Hematopoietic multipotent progenitor cell treated with erythropoietin and hydrocortisone succinate and interleukin-3 and kit ligand, for 4 days (in vitro differentiated cells): ENCODE measurements around the gene FBXO48.
"Not testable (repeated sequence)": the region's sequence is repeated elsewhere in the genome, so short reads cannot be mapped to it uniquely, and the experiment has no call there.

ENCODE experiments used
- DNase-seq: peaks from one replicate; pipeline ENCODE4 v3.0.0-alpha.2; 2015

FBXO48 gene, protein sequence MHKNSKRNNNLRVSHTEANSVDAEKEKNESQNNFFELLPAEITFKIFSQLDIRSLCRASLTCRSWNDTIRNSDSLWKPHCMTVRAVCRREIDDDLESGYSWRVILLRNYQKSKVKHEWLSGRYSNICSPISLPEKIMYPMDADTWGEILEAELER

DNA sequence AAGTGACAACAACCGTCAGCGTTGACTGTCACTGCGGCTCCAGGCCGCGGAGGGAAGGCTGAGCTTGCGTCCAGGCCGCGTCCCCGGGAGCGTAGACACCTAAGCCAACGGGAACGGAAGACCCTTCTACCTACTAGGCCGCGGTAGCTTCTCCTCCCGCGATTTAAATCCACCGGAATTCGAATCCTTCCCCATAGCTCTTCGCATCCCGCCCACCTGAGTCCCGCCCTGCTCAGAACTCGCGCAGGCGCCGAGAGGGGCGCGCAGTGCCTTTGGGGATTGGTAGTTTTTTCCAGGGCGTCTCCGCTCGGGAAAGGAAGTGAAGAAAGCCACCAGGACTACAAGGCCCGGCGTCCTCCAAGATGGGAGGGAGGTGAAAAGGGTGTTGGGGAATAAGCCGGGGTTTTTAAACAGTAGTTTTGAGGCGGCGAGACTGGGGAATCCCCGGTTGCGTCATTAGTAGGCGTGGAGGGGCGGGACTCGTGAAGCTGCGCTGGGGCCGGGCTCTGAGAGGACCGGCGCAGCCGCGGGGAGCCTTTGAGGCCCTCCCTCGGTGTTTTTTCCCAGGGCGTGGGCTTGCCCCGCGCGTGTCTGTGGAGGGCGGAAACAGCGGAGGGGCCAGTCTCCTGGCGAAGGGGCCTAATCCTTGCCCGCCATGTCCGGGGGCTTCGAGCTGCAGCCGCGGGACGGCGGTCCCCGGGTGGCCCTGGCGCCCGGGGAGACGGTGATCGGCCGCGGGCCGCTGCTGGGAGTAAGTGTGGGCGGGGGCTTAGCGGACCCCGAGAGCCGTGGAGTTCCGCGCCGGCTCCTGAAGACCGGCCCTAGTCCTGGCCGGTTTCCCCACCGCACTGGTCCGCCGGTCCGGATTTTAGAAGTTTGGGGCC, at the start of gene FBXO48, which contains the start of gene APLF:
TSS of gene FBXO48 (minus strand) at position 218 of the 884 bp plus-strand sequence. CDS start 2,149 bp downstream, outside the sequence.
TSS of gene APLF (plus strand) at position 509 of the 884 bp plus-strand sequence. CDS start at position 656, 147 bp downstream.
- DNase-seq, result peak; percentile 100

DNA sequence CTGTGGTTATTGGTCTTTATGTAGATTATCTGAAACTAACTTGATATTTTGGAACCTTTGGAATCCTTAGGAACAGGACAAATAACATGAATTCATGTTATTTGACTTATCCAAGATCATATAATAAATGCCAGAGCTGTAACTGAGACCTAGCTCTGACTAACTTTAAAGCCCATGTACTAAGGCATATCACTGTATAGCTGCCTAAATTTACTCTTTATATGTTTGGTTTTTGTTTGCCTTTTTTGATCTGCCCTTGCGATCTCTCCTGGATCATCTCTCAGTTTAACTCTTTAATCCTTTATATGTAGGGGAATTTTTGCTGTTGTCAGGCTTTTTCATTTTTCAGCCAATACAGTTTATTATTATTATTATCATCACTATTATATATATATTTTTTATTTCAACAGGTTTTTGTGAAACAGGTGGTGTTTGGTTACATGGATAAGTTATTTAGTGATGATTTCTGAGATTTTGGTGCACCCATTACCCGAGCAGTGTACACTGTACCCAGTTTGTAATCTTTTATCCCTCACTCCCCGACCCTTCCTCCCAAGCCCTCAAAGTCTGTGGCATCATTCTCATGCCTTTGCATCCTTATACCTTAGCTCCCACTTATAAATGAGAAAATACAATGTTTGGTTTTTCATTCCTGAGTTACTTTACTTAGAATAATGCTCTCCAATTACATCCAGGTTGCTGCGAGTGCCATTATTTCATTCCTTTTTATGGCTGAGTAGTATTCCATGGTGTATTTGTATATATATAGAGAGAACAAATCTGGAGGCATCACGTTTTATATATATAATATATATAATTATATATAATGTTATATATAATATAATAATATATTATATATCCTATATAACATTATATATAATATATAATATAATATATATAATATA, 49.2 kb upstream of the FBXO48 start:
- DNase-seq, result peak; percentile 60

DNA sequence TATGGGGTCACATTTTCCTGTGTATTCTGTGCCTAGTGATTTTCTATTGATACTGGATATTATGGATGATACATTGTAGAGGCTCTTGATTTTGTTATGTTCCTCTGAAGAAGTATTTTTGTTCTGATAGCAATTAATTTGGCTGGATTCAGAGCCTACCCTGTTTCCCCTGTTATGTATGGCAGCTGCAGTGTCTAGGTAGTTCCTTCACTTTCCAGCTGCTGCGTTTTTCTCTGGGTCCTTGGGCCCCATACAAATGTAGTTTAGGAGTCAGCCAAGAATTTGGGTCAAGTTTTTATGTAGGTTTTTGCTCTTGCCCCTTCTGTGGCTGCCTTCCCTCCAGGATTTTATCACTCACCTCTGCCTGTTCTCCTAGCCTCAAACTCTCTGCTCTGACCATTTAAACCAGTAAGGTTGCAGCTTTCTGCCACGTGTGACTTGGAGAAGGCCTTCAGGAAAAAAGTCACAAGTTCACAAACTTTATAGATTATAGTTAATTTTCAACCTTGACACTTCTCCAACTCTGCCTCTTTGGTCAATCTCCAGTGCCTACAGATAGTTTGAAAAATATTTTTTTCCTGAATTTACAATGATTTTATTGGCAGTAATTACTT, 47.3 kb upstream of the FBXO48 start:
- no peak for DNase-seq

DNA sequence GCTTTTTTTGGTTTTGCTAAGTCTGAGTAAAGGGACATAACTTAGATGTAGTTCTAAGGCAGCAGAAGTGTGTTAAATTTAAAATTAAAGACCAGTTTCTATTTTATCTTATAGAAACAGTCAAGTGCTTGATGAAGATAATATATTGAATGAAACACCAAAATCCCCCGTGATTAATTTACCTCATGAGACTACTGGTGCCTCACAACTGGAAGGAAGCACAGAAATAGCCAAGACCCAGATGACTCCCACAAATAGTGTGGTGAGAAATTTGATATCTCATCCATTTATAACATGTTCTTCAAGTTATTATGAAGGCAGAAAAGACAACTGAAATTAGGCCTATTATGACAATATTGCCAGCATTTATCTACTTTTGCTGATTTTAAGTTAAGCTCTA, 45.9 kb upstream of the FBXO48 start:
- DNase-seq, result no peak

DNA sequence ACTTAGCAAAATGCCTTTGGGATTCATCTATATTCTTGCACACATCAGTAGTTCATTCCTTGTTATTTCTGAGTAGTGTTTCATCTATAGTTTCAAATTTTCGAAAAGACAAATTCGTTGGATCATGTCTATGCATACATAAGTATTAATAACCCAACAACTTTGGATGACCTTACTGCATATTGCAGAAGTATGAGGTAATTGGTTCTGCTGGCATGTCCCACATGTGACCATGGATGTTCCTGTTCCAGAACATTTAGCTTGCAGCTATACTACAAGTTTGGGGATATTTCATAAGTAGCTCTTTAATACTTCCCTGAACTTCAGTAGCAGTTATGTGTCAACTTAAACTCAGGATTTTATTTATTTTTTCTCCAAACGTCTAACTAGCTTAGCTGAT, 45.2 kb upstream of the FBXO48 start:
- no peak for DNase-seq

DNA sequence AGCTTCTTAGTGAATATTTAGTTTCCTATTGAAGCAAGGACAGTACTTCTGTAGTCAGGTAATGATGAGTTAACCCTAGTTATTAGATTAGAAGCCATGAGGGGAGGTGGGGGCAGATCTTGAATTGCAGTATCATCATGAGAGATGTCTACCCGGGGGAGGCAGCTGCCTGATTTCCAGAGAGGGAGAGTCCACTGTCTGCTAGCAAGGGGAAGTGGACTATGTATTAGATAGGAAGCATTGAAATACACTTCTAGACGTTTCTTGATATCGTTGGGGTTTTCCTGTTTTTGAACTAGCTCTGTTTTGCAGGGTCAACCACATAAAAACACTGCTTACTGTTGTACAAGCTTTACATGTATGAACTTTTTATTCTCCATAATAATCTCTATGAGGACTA, 39.1 kb upstream of the FBXO48 start:
- peak; percentile 74 for DNase-seq

DNA sequence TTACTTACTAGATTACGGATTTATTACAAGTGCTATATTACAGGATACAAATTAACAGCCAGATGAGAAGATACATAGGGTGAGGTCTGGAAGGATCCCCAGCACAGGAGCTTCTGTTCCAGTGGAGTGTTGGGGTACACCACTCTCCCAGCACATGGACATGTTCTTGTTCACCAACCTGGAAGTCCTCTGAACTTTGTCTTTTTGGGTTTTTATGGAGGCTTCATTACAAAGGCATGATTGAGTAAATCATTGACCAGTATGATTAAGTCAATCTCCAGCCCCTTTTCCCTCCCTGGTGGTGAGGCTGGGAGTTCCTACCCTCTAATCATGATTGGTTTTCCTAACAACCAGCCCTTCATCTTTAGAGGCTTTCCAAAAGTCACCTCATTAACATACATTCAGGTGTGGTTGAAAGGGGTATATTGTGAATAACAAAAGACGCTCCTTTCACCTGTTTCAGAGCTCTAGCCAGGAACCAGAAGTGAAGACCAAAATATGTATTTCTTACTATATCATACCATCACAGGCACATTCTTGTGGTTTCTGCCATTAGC, 38.6 kb upstream of the FBXO48 start:
- DNase-seq, result no peak

DNA sequence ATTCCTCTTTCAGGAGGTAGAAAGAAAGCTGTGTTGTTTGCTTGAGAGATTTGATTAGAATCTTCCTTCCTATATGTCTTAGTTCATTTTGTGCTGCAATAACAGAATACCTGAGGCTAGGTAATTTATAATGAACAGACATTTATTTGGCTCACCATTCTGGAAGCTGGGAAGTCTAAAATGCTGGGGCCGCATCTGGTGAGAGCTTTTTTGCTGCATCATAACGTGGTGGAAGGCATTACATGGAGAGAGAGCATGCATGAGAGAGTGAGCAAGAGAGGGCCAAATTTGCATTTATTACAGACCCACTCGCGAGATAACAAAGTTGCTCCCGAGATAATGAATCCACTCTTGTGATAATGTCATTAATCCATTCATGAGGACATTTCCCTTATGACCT, 34.7 kb upstream of the FBXO48 start:
- DNase-seq, result no peak

DNA sequence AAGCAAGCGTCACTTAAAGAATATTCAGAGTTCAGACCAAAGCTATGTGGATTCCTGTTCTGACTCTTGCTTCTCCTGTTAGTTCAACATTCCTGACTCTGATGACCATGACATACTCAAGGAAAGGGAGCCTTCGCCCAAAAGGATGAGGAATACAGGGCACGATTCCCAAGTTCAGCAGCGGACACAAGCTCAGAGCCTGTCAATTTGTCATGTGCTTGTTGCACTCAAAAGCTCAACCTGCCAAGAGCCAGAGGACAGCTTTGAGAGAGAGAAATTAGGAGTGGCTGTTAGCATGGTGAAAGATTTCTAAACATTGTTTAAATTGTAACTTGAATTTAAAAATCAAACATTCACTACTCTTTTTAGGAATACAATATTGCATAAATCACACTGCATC, 33.6 kb upstream of the FBXO48 start:
- no peak for DNase-seq

DNA sequence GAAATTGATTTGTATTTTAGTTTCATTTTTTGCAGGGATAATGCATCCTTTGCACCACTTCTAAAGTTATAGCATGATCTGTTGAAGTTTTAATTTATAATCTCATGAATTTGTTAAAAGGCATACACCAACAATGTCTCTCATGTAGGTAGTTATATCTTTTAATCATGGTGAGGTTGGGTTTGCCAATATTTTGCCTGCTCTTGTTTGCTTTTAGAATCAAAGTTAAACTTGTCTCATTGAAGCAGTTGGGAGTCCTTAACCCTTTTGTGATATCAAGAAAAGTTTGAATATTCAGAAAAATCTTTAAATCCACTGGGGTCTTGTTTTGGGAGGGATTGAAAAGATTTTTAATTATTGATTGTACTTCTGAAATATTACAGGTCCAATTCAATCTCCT, 32.0 kb upstream of the FBXO48 start:
- DNase-seq, result no peak

DNA sequence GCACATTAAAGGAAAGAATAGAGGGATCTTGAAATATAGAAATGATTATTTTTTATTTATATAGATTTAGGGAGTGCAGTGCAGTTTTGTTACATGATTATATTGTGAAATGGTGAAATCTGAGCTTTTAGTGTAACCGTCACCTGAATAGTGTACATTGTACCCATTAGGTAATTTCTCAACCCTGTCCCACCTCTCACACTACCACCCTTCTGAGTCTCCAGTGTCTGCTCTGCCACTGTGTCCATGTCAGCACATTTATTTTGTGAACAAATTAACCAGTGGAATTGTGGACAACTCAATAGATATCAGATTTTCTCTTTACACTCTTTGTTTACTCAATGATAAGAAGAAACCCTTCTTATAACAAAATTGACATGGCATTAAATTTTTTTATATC, 24.5 kb upstream of the FBXO48 start:
- DNase-seq, result no peak

DNA sequence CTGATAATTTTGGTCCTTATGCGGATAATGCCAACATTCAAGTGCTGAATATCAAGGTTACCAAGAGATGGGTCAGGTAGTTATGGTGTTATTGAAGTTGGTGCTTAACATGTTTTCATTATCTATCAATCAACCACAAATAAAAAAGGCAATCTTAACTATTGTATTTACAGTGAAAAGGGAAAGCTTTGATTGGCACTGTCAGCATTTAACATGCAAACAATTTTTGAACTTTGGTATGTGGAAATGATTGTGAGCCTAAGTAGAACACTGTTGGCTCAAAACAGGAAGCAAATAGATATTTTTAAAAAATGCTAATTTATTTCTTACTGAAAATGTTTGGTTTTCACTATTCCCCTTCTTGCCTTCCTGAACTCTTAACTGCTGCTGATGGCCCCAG, 22.2 kb upstream of the FBXO48 start:
- no peak for DNase-seq

DNA sequence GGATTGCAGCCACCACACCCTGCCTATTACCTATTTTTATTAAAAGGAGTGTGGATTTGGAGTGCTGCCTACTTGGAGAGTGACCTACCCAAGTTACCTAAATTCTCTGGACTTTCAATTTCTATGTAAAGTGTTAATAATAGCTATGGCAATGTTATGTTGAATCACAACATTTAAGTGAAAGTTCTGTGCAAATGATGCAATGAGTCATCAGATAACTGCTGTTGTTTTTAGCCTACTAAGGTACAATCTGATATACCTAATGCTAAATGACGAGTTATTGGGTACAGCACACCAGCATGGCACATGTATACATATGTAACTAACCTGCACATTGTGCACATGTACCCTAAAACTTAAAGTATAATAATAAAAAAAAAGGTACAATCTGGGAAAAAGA, 21.5 kb upstream of the FBXO48 start:
- DNase-seq, result not testable (repeated sequence)

DNA sequence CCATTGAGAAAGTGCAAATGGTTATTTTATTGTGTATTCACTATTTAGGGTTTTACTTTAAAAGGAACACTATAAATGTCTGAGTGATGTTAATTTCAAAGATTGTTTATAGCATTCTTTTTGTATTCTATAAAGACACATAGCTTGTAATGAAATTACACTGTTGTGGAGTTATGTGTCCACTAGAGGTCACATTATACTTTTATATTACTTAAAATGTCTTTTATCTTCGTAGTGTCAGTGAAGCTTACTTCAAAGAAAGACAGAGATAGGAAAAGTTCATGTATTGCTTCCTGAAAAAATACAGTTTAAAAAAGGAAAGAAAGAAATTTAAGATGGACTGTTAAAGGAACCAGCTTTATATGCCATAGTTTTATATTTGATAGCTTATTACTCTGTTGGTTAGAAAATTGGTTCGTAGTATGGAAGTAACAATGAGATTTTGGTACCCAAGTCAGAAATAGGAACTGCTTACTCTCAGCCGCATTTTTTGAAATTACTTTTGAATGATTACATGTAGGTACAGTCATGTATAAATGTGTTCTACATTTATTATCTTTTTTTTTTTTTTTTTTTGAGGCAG, 20.8 kb upstream of the FBXO48 start:
- DNase-seq, result peak; percentile 82

DNA sequence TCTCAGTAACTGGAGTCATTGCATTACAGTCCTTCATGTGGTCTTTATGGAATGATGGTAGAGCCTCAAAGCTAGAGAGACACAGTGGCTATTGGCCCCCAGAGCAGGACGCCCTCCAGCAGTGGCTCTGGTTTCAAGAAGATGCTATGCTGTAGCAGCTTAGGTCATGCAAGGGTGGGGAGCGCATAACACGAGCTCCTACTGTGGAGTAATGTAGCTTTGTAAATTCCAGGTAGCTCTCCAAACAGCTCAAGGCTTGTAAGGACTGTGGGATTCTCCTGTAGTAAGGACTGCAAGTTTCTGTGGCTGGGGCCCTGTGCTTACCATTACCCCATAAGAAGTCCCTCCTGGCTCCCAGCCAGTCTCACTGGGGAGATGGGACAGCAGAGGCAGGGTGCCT, 15.9 kb upstream of the FBXO48 start:
- no peak for DNase-seq

DNA sequence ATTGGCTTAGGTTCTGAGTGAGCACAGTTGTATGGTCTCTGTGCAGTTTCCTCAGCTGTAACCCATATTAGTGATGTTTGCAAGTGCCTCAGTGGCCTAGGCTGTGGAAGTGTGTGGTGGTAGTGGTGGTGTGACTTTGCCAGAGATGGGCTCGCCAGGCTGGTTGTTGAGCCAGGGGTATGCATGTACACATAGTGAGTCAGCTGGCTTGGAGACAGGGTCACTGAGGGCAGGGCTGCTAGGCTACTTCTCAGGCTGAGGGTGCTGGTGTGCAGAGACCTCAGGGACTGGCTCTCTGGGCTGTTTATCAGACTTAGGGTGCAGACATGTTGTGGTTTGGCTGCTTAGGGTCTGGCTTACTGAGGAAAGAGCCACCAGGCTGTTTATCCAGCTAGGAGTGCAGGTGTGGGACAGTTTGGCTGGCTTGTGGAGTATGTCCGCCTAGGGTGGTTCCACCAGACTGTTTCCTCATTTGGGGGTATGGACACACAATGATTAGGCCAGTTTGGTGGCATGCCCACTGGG, 15.3 kb upstream of the FBXO48 start:
- DNase-seq, result peak; percentile 60

DNA sequence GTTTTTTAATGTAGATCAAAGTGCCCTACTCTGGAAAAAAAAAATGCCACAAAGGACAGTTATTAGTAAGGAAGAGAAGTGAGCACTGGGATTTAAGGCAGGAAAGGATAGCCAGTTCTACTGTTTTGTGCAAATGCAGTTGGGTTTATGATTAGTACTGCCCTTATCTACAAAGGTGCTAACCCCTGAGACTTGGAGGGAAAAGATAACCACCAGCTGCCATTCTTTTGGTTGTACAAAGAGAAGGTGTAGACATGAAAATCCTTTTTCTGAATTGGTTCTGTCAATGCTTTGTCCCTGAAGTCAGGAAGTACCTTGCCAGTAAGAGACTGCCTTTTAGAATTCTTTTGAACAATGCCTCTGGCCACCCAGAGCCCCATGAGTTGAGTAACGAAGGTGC, 11.6 kb upstream of the FBXO48 start:
- DNase-seq, result no peak

DNA sequence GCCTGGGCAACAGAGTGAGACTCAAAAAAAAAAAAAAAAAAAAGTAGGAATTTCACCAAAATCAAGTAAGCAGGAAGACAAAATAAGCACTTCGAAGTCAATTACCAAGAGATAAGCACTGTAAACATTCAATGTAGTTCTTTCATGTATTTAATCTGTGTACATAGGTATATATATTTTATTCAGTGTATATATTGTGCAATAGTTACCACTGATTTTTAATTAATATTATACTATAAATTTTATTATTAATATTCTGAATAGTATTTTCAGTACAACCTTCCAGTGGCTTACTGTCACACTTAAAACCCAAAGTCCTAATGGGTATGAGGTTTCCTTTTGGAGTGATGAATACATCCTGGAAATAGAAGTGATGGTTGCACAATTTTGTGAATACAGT, 9.4 kb upstream of the FBXO48 start:
- no peak for DNase-seq

DNA sequence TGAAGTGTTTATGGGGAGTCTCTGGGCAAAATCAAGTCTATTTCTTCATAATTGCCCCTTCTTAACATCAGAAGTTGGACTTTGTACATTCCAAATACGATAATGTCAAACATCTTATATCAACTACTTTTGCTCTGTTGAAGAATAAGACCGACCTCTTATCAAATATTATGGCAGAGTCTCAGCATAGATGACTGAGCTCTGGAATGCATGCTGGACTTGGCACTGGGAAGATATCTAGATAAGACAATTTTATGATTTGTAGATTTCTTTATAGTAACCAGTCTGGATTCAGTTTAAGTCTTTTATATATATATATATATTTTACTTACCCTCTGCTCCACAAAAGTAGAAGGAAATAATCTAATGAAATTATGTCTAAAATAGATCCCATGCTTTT, 8.5 kb upstream of the FBXO48 start:
- DNase-seq, result no peak

DNA sequence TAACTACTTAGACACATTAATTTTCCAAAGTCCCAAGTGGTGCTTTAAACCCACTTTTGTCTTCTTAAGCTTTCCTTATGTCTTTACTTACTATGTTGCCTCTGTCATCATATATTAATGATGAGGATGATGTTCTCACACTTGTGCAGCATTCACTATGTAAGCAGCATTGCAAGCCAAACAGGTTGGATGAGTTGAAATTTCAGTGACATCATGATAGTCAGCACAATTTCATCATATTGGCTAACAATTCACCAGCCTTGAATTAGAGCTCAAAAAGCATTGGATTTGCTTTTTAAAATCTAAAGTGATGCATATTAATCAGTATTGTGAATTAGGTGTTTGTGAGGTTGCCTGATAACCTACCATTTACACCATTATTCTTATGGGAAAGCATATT, 8.0 kb upstream of the FBXO48 start:
- DNase-seq, result no peak

DNA sequence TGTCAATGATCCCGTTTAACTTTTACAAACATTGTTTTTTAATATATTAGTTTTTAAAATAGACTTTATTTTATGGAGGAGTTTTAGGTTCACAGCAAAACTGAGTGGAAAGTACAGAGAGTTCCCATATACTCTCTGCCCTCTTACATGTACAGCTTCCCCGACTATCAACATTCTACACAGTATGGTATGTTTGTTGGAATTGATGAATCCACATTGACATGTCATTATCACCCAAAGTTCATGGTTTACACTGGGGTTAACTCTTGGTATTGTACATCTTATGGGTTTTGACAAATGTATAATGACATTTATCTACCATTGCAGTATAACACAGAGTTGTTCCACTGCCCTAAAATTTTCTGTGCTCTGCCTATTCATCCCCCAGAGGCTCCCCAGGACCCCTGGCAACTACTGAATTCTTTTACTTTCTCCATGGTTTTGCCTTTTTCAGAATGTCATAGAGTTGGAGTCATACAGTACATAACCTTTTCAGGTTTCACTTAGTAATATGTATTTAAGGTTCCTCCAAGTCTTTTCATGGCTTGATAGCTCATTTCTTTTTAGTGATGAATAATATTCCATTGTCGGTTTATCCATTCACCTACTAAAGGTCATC, 5.8 kb upstream of the FBXO48 start:
- DNase-seq, result no peak

DNA sequence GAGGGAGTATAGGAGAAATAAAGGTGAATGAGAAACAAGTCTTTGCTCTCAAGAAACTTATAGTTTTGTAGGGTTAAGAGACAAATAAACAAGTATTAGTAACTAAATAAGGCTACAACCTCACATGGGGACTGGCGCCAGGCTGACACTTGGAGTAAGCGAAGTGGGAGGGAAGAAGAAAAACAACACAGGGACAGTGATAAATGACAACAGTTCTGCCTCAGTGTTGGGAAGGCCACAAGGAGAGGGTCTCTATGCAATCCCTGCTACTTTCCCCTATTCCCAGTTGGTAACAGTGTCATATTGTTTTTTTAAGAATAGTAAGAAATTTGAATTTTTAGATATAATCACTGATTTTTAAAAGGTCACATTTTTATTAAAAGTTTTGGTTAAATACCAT, 4.3 kb upstream of the FBXO48 start:
- no peak for DNase-seq
